ENCODE measurements around the gene PDE4D.
"Not testable (repeated sequence)": the region's sequence is repeated elsewhere in the genome, so short reads cannot be mapped to it uniquely, and the experiment has no call there.

The PDE4D gene

DNA sequence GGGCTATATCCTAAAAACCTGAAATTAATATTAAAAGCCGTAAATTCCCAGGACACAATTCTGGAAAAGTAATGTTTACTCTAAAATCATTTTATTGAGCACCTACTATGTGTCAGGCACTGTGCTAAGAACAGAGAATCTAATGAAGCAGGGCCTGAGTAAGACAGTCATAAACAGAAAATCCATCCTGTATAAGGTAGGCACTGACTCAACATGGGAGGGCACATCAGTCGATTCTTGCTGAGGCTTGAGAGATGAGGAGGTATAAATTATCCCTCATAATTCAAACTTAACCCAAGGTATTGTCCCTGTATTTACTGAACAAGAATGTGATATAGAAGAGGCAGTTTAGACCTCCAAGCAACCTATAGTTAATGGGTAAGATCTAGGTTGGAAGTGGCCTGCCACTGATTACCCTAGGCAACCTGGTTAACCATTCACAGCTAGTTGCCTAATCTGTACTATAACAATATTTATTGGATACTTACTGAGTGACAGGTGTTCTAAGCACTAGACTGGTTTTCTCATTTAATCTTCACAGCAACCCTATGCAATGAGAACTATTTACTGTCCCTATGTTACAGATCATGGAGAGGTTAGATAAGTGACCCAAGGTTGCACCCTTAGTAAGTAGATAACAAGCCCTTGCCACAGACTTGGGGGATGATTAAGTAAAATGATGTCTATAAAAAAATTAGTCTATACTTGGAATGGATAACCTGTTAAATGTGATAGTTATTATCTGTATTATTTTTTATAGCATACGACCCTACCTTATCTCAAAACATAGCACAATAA, 317.7 kb downstream of the PDE4D start:
- no peak for DNase-seq

- not testable (repeated sequence) for DNase-seq
Measured at GRCh38 chr5:59573509-59573908, 320.0 kb downstream of the PDE4D start.

GRCh38 chr5:59571067-59571466, 322.5 kb downstream of the PDE4D start:
- DNase-seq = no peak

DNA sequence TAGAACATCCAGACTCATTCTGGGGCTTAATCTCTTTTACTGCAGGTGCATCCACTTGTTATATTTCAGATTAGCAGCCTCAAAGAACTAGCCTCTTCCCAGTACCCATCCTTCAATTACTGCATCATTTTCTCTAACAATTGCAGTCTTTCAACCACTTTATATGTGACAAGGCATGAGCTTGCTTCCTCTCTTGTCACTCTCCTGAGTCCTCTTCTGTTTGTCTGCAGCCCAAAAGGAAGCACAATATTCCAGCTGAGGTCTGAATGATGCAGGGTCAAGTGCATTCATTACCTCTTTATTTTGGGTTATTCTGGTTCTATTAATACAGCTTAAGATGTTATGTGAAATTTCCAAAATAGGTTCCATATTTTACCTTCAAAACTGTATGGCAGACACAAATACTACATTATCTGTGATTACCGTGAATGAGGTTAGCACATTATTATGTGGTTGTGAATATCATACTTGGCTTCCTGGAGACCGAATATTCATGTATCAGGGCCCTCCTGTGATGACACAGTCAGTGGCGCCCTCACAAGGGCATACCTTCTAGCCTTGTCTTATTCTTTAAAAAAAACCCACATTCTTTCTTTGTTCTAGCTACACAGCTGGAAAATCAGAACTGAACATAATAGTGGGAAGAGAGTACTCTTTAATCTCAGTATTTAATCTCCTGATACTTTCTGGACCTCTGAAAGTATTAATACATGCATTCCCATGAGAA, 323.8 kb downstream of the PDE4D start:
- no peak for DNase-seq

DNA sequence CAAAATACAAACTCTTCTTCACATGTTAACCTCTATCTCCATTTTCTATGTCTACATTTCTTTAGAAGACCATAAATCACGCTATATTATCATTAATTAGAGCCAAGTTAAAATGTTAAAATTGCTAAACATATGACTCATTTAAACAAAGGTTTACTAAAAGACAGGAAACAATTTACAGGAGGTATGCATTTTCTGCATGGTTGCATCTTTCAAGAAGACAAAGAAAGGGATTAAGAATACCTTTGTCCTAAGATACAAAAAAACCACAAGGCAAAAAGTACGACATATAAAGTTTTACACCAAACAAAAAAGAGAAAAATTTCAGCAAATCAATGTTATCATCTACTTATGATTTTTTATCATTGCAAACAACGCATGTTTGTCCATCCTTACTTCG, 324.4 kb downstream of the PDE4D start:
- DNase-seq = no peak

DNA sequence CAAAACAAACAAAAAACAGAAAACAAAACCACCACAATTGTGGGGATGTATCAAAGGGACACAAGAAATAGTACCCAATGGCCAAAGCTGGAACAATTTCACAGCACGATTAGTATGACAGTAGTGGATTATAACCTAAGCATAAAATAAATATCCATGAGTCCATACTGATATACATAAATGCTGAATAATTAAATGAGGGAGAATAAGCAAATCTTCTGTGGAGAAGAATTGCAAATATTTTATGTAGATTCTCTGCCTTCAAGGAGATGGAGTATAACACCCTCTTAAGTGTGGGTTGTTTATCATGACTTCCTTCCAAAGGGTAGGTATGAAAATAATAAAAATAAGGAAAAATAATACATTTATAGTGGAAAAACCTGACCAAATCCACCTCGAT, 325.4 kb downstream of the PDE4D start:
- no peak for DNase-seq

- DNase-seq = no peak
Measured at GRCh38 chr5:59565551-59565950, 328.0 kb downstream of the PDE4D start.

DNA sequence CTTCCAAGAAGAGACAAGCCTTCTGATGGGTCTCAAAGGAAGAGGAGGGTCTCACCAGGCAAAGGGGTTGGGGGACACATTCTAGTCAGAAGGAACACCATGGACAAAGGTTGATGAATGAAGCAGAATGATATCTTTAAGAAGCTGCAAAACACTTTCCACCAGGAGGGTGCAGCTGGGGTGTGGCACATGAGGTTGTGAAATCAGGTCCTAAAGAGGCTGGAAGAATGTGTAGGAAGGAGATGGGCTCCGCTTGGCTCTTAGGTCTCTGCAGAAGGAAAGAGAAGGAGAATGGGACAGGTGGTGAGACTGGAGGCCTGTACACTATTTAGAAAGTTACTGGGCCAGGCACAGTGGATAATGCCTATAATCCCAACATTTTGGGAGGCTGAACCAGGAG, 328.6 kb downstream of the PDE4D start:
- no peak for DNase-seq

DNA sequence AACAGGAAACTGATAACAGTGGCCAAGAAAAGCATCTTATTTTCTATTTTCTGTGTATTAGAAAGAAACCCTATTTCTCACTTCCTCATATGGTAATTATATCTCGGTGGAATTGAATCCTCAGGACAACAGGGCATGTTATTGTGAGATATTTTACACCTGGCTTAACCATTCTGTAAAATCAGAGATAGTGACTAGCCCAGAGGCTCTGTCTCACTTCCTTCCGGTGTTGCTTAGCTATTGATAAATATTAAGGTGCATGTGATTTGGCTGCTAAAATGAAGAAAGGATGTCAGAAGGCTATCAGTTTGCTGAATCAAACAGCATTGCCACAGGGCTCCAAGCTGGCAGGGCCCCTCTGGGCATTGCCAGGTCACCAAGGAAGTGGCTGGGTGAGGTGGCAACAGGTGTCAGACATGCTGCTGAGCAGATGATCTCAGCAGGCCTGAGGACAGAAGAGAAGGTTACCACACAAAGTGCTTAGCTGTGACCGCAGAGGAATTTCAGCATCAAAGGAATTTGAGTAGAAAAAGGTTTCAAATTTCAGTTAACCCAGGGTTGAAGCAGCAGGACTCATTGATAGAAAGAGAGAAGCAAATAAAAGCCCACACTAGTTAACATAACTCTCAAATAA, 330.7 kb downstream of the PDE4D start:
- DNase-seq = peak; percentile 35

GRCh38 chr5:59560553-59560952, 333.0 kb downstream of the PDE4D start:
- DNase-seq = no peak

- no peak for DNase-seq
Measured at GRCh38 chr5:59559847-59560246, 333.7 kb downstream of the PDE4D start.

- no peak for DNase-seq
Measured at GRCh38 chr5:59559323-59559722, 334.2 kb downstream of the PDE4D start.

DNA sequence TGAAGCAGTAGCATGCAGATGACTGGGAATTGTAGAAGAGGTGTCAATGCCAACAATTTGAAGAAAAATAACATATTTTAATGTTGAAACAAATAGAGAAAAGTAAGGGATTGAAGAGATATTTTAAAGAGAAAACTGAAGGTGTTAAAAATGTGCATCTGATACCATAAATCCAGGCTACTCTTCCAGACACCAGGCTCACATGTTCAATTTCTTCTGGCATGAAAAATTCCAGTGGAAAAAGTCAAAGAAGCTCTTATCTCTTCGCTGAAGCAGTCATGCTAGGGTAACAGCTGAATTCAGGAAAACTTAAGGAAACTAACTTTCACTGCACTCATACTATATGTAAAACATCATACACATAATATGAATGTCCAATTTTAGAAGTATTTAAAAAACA, 335.0 kb downstream of the PDE4D start:
- DNase-seq = no peak

GRCh38 chr5:59557572-59557971, 336.0 kb downstream of the PDE4D start:
- no peak for DNase-seq

DNA sequence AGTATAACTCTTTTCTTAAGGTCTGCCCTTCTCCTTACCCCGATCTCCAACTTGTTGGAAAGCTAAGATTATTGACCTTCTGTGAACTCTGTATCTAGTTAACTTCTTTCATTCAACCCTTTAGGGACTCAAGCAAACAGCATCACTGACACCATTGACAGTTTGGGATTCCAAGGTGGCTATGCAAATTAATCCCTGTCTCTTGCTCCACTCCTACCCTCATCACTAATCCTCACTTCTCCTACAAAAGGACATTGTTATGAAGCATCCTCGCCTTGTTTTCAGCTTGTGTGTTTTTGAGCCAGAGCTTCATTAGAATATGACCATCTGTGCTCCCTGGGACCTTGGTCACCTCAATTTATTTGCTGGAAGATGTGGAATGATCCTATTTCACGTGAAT, 337.9 kb downstream of the PDE4D start:
- no peak for DNase-seq

DNA sequence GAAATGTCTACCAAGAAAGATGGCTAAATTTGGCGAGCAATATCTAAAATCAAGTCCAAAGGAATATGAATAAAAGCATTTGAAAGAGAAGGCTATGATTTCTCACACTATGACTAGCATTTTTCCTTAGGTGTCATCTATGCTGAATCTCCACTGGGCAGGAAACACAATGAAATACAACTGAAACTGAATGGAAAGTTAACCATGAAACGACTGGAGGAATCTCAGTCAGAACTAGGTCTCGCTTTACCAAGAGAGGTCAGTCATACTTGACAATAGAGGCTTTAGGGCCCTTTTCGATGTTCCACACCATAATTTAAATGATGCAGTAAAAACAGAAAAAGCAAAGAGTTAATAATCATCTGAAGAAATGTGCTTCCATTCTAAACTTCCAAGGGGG, 339.0 kb downstream of the PDE4D start:
- DNase-seq = no peak

DNA sequence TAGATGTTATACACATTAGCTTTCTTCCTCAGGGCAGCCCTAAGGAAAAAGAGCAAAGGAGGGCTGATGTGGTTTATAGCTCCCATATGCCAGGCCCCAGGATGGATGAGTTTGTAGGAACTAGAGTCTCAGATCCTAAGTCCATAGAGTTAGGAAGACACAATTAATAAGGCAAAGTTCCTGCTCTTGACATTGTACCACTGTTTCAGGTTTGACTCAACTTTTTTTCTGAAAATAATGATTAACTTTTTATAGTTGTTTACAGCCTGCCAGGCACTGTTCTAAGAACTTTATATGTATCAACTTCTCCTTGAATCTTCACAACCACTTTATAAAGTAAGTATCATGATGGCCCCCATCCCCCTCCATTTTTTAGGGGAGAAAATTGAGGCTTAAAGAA, 339.5 kb downstream of the PDE4D start:
- no peak for DNase-seq

DNA sequence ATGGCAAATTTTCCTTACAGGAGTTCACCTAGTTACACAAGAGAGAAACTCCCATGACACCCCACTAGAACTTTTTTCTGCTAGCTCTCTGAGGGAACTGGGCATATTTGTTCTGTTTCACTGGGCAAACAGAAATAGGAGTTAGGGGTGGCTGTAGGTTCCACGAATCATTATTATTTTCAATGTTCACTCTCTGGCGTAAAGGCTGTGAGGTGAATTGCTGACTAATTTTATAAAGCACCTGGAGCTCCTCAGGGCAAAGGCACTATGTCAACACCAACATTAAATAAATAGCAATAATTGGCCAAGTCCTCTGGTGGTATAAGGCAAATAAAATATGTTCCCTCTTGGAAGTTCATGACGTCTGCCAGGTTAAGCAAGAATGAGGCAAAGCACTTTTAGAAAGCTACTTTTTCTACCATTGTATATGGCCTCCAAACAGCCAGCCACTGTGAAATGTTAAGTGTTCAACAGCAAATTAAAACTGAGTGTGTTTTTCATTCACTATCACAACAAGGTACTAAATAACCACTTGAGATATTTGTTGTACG, 344.6 kb downstream of the PDE4D start:
- no peak for DNase-seq

- DNase-seq = no peak
Measured at GRCh38 chr5:59547731-59548130, 345.8 kb downstream of the PDE4D start.

GRCh38 chr5:59544573-59544972, 349.0 kb downstream of the PDE4D start:
- DNase-seq = no peak

- DNase-seq = no peak
Measured at GRCh38 chr5:59543821-59544442, 349.6 kb downstream of the PDE4D start.

DNA sequence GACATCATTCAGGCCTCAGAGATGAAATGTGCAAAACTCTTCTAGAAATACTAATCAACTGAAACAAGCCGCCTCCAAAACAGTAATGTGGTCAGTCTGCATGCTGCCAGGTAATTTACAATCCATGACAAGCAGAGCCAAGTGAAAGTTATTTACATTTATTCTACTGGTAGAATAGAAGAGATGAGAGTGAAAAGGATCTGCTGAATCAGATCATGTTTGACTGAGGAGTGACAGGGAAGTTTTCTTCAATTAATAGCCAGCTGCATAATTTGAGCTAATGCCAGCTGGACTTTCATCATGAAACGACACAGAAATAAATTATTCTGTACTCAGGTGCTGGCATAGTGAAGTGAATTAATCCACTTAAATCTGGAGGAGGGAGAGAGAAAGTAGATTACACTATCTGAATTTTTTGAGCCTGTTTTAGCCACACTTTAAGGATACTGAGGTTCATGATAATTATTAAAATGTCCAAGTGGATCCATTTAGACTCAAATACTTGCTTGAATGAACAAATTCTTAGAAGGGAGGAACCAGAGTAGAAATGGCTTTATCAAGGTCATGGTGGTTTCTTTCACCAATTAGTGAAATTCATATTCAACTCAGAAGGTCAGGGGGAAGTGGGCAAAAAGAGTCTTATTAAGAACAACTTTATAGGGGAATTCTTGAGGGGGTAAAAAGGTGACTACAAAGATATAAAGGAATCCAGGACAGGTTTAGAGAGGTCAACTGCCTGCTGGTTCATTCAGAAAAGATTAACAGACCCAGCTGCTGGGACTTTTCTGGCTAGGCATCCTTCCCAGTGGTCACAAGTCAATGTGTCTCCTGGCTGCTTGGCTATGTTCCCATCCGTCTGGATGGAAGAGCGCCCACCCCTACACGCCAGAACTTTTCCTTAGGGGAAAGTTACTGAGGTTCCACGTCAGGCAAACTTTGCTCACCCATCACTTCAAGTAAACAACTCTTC, 350.4 kb downstream of the PDE4D start:
- DNase-seq = peak; percentile 72
